22Rv1 (cell line): ENCODE data around the gene CCT3.

Experiments used
- ZFX ChIP-seq: fragments of 450-650 bp; IDR thresholded peaks from 2 replicates; pipeline ENCODE4 v1.6.1; 2017; ENCODE audit warnings: antibody characterized with exemption, borderline replicate concordance
- TF ChIP-seq, protein P1 (sequence below): fragments of 450-650 bp; IDR thresholded peaks from 2 replicates; pipeline ENCODE4 v1.5.1; 2017; ENCODE audit warnings: mild to moderate bottlenecking

DNA sequence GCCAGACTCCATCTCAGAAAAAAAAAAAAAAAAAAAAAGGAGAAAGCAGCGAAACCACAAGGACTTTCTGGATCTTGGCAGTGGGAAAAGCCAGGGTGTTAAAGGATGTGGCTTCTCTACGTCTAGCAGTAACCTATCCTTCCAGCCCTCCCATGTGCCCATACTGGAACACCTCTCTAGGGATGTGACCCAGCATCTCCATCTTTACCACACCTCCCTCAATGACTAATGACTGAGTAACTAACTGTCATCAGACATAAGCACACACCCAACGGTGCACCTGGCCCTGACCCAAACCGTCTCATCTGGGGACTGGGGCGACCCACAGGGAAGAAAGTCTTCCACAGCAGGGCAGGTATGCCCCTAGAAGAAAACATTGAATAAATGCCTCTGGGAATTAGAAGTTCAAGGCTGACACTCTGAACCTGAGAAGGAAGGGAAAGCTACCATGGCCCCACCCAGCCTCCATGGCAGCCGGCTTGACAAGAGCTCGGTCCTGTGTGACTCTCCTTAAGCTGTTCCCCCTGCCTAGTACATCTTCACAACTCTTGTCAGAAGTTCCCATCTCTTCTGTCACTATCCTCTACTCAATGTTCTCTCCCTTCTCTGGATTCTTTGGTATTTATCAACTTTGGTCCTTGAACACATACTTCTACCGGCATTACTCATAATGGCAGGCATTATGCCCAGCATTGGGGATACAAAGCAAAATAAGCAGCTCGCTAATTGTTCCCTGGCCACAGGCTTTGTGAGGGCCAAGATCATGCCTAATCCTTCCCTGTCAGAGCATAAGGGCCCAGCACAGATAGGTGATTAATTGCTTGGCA is 75.4 kb downstream of the CCT3 start:
- TF ChIP-seq, protein P1, sequence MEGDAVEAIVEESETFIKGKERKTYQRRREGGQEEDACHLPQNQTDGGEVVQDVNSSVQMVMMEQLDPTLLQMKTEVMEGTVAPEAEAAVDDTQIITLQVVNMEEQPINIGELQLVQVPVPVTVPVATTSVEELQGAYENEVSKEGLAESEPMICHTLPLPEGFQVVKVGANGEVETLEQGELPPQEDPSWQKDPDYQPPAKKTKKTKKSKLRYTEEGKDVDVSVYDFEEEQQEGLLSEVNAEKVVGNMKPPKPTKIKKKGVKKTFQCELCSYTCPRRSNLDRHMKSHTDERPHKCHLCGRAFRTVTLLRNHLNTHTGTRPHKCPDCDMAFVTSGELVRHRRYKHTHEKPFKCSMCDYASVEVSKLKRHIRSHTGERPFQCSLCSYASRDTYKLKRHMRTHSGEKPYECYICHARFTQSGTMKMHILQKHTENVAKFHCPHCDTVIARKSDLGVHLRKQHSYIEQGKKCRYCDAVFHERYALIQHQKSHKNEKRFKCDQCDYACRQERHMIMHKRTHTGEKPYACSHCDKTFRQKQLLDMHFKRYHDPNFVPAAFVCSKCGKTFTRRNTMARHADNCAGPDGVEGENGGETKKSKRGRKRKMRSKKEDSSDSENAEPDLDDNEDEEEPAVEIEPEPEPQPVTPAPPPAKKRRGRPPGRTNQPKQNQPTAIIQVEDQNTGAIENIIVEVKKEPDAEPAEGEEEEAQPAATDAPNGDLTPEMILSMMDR = no peak
- no peak for TF ChIP-seq ZFX
